Choroid plexus epithelial cell (primary cell): ENCODE data around the gene A2ML1.

Experiments
- DNase-seq: peaks from one replicate; pipeline ENCODE4 v3.0.0-alpha.2; 2010; ENCODE audit warnings: low read depth
- H3K4me3 ChIP-seq: 2 replicates; pipeline ENCODE4 v1.5.1; 2011; ENCODE audit warnings: low read depth, mild to moderate bottlenecking, control low read depth, low read length, moderate library complexity
- CTCF ChIP-seq: conservative IDR thresholded peaks from 2 replicates; pipeline ENCODE4 v1.5.1; 2011; ENCODE audit warnings: low read depth, mild to moderate bottlenecking, control low read depth, inconsistent platforms, low read length, moderate library complexity

A2ML1 gene

GRCh38 chr12:8903646-8904045 lies 81.2 kb downstream of the A2ML1 start:
- no peak for TF ChIP-seq CTCF
- no peak for DNase-seq
- H3K4me3 ChIP-seq: no peak overlapping the region

- DNase-seq: no peak
- no peak for TF ChIP-seq CTCF
- no peak overlapping the region for H3K4me3 ChIP-seq
These were observed 82.2 kb downstream of the A2ML1 start for GRCh38 chr12:8904665-8905064.

GRCh38 chr12:8905546-8905945 lies 83.1 kb downstream of the A2ML1 start:
- no peak for TF ChIP-seq CTCF
- H3K4me3 ChIP-seq: no peak overlapping the region
- DNase-seq: peak; percentile 10

GRCh38 chr12:8906266-8907180 lies 84.1 kb downstream of the A2ML1 start:
- DNase-seq: no peak
- H3K4me3 ChIP-seq: no peak overlapping the region
- no peak for TF ChIP-seq CTCF

GRCh38 chr12:8907513-8907912 lies 85.1 kb downstream of the A2ML1 start:
- TF ChIP-seq CTCF: no peak

GRCh38 chr12:8909752-8910151 lies 87.3 kb downstream of the A2ML1 start:
- H3K4me3 ChIP-seq: no peak overlapping the region
- DNase-seq: no peak
- no peak for TF ChIP-seq CTCF

More at GRCh38 chr12:8907513-8907912, 85.1 kb downstream of the A2ML1 start:
- H3K4me3 ChIP-seq: no peak overlapping the region
- DNase-seq: no peak
